Omental fat pad (tissue), 4 donors: Measurements from ENCODE around the gene PAMR1. TPM values are rescaled to one million over a fixed set of nuclear protein-coding genes. Genes with fewer than 3 reads are reported as not detected.
A peak's percentile ranks its signal among the peaks of the same experiment; 100 is the strongest.

Source experiments
- ATAC-seq: fragments of 150-250 bp; one replicate; pipeline ENCODE4 v1.9.1; 2016; ENCODE audit warnings: mild to moderate bottlenecking, moderate library complexity; ENCODE audit not compliant: low FRiP score
- DNase-seq: peaks from one replicate; pipeline ENCODE4 v3.0.0-alpha.2; 2019; ENCODE audit warnings: low spot score
- total RNA-seq, 4 donors: library from RNA; depleted of rRNA; stranded (reverse); fragments of >200 nt; gene quantifications; one replicate each; pipeline ENCODE4 v1.1.0, GENCODE V29; 2016
- TF ChIP-seq, protein P1 (sequence below), 3 donors: fragments of 450-650 bp; IDR thresholded peaks; one replicate each; pipeline ENCODE4 v1.5.1; 2016 to 2017; ENCODE audit warnings: antibody characterized with exemption in 3 of 3, mild to moderate bottlenecking in 3 of 3, moderate library complexity in 2 of 3

Gene PAMR1
- total RNA-seq, 4 donors from 2014 or later: 7.0 to 34.3 (median 23.0) TPM

DNA sequence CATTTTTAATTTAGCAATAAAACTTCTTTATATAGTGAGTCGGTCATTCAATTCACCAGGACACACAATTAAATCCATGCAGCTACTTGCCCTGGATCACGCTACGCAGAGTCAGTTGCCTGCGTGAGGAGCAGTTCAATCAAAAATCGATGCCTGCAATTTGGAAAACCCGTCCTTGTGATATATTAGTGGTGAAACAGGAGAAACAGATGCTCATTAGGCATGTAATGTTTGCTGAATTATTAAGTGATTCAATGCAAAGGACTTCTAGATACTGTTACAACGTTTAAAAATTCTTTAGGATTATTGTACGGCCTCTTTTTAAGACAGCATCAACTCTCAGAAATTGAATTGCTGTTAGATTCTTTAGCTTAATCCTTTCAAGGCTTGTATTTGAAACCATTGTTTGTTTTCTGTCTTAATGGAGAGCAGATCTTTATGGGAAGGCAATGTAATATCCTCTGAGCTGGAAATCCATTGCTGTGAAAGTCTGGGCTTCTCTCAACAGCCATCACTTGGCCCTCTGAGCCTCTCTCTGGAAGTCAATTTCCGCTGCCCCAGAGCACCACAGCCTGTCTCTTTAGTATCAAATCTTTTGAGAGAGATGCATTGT lies 20.1 kb upstream of the PAMR1 start:
- TF ChIP-seq, protein P1, sequence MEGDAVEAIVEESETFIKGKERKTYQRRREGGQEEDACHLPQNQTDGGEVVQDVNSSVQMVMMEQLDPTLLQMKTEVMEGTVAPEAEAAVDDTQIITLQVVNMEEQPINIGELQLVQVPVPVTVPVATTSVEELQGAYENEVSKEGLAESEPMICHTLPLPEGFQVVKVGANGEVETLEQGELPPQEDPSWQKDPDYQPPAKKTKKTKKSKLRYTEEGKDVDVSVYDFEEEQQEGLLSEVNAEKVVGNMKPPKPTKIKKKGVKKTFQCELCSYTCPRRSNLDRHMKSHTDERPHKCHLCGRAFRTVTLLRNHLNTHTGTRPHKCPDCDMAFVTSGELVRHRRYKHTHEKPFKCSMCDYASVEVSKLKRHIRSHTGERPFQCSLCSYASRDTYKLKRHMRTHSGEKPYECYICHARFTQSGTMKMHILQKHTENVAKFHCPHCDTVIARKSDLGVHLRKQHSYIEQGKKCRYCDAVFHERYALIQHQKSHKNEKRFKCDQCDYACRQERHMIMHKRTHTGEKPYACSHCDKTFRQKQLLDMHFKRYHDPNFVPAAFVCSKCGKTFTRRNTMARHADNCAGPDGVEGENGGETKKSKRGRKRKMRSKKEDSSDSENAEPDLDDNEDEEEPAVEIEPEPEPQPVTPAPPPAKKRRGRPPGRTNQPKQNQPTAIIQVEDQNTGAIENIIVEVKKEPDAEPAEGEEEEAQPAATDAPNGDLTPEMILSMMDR (IDR thresholded peaks at IDR 0.05): no peak
- no peak for DNase-seq
- no peak for ATAC-seq

DNA sequence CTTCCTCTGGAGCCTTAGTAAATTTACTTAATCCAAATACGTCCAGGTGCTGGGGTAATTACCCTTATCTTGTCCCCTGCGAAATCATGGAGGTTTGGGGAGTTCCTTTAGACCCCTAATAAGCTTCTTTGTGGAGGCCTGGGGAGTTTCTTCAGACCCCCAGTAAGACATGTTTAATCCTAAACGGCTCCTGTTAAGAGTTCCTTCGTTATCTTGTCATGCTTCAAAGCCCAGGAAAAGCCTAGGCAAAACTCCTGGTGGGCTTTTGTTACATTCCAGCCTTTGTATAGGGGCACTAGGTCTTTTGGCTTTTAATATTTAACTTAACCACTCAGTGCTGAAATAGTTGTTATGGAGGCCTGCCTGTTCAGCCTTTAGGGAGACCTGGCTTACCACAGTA lies 18.1 kb upstream of the PAMR1 start:
- ATAC-seq (no peak), DNase-seq (no peak)
- TF ChIP-seq, protein P1 (IDR thresholded peaks at IDR 0.05): no peak

DNA sequence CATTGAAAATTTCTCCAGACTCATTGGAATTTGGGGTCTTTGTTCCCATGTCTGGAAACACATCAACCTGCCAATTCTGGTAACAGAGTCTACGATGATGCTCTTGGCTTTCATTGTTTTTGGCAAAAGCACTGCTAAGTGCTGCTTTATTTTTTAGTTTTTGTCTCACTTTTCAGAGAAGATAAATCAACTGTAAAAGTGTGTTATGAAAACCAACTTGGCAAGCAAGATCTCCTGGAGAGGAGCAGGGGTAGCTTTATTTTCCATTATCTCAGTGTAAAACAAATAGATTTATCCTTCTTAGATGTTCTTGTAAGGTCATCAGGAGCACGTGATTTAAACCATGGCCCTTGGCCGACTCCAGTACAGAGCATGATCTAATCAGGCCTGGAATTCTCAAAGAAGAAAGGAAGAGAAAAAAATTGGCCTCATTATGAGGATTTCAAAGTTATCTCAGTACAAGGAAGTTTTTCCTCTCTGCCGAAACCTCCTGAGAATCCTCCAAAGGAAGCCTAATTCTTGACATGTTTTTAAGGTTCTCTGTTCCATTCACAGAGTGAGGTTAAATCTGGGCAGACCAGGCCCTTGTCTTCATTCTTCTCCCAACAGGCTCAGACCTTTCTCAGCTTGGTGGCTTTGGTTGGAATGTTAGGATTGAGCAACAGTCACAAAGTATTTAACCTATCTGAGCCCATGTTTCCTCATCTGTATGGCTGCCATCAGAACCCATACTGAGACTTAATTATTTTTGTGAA lies 16.4 kb upstream of the PAMR1 start:
- DNase-seq (no peak), ATAC-seq (peak; percentile 70)
- TF ChIP-seq, protein P1 (IDR thresholded peaks at IDR 0.05): no peak

DNA sequence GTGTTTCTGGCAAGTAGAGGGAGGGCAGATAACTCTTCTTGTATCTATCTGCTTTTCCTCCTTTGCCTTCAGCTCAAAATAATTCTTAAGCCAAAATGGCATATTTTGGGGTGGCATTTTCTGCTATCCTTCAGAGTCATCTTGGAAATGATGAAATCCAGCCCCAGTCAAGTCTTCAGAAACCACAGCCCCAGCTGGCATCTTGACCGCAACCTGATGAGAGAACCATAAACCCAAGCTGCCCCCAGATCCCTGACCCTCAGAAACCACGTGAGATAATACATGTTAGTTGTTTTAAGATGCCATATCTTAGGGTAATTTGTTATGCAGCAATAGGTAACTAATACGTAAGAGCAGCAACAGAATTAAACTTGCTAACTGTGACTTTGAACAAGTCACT lies 15.1 kb upstream of the PAMR1 start:
- ATAC-seq (no peak), DNase-seq (no peak)
- TF ChIP-seq, protein P1 (IDR thresholded peaks at IDR 0.05): no peak

DNA sequence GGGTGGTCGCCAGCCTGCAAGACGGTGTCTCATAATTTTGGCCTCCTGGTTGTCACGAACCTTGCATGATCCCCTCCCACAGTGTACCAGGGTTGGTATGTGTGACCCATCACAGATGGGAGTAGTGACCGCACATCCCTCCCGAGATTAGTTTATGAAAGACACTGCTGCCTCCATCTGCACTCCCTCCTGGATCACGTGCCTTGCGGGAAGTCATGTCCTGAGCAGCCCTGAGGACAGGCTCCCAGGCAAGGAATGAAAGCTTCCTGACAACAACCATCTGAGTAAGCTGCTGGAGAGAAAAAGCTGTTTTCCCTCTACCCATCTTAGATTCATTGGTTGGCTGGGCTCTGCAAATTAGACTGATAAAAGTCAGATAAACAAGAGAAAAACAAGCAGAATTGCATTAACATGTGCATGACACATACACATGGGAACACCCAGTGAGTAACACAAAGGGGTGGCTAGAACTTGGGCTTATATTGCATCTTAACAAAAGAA lies 14.4 kb upstream of the PAMR1 start:
- TF ChIP-seq, protein P1 (IDR thresholded peaks at IDR 0.05): no peak
- ATAC-seq (peak; percentile 83), DNase-seq (peak; percentile 48)

DNA sequence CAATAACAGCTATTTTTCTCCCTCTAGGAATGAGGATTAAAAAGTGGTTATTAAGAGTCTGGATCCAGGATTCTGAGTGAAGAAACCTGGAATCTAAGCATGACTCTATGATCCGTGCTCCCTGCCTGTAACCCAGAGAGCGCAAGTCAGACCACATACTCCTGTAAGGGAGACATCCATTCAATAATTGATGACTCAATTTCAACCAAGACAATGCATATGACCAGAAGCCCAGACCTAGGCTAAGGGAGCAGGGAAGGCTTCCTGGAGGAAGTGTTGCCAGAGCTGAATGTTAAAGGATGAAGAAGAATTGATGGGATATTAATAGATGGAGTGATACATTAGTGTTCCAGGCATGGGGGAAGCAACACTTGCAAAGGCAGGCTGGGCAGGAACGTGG lies 13.8 kb upstream of the PAMR1 start:
- DNase-seq (no peak), ATAC-seq (peak; percentile 21)
- TF ChIP-seq, protein P1 (IDR thresholded peaks at IDR 0.05): no peak

DNA sequence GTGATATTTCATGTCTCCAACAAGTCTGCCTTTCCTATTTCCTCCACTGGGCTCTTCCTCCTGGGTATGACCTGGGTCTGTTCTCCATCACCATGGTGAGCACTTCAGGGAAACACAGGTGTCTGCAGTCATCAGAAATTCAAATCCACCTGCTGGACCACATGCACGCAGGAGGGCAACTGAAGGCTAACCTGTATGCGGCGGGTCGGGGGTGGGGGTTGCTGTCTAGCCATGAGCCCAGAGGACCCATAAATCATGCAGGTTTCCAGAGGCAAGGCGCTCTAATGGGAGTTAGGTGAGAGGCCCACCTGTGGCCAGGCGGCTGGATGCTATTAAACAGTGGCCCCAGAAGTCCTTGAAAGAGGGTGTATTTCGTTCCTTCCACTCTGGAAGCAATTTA lies 11.1 kb upstream of the PAMR1 start:
- no peak for ATAC-seq
- no peak for DNase-seq
- TF ChIP-seq, protein P1 (IDR thresholded peaks at IDR 0.05): no peak
